ENCODE results near the gene IL21R.
"Not testable (repeated sequence)": the region's sequence is repeated elsewhere in the genome, so short reads cannot be mapped to it uniquely, and the experiment has no call there.

IL21R gene

DNA sequence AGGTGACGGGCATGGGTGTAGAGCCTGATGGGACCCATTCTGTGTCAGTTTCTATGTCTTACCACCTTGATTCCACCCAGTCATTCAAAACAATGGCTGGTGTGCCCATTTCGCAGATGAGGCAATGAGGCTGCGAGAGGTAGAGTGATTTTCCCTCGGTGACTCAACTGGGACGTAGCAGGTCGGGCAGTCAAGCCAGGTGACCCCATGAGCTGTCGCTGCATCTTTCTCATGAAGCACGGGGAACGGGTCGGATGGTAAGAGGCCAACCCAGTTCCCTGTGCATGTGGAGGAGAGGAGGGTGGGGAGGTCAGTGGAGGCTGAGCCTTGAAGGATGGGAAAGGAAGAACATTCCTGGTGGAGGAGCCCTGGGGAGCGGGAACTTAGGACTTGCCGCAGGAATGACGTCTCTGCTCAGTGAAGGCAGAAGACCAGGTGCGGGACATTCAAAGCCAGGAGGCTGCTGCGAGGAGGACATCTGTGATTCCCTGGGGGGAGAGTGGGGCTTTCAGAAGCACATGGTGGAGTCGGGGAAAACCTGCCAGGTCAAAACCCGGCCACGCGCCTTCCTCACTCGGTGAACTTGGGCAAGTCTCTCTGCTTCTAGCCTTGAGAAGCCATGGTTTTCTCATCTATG, 1.1 kb downstream of the IL21R start:
- DNase-seq (ENCODE audit: low read depth): no peak

DNA sequence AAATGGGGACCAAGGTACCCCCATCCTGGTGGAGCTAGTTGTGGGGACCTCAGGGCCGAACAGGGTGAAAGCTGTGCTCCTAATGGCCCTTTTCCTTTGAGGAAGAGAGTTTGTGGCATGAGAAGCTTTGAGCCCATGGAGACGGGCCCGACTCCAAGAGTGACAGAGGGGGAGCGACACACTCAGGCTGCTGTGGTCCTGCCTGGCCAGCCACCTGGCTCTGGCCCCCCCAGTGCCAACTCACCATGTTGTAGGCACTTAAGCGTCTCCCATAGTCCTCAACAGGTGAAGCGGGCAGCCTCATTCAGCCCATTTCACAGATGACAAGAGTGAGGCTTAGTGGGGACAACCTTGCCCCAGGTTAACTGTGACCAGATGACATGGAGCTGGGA, 1.6 kb downstream of the IL21R start:
- DNase-seq (ENCODE audit: low read depth): no peak

DNA sequence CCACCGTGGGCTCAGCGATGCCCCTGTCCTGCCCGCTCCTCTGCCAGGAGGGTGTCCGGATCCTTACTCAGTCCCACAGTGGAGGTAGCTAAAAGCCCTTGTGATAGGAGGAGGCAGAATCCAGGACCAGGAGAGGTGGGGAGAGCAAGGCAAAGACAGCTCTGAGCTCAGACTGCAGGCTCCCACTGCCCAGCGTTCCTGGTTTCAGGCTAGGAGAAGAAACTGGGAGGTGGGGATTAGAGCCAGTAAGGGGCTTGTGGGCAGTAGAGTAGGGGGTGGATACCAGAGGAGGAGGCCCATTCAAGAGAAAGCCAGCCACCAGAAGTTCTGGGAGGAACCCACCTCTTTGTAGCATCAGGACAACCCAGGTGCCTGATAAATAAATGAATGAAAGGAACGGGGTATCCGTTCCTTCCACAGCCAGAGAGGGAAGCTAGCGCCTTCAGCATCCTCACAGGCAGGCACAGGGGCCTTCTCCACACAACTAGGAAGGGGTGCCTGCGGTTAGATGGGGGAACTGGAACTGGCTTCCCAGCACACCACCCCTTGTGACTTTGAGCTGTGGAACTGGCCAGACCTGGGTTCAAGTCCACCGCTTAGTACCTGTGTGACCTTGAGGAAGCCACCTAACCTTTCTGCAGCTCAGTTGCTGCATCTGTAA, 2.3 kb downstream of the IL21R start:
- DNase-seq (ENCODE audit: low read depth): no peak

DNA sequence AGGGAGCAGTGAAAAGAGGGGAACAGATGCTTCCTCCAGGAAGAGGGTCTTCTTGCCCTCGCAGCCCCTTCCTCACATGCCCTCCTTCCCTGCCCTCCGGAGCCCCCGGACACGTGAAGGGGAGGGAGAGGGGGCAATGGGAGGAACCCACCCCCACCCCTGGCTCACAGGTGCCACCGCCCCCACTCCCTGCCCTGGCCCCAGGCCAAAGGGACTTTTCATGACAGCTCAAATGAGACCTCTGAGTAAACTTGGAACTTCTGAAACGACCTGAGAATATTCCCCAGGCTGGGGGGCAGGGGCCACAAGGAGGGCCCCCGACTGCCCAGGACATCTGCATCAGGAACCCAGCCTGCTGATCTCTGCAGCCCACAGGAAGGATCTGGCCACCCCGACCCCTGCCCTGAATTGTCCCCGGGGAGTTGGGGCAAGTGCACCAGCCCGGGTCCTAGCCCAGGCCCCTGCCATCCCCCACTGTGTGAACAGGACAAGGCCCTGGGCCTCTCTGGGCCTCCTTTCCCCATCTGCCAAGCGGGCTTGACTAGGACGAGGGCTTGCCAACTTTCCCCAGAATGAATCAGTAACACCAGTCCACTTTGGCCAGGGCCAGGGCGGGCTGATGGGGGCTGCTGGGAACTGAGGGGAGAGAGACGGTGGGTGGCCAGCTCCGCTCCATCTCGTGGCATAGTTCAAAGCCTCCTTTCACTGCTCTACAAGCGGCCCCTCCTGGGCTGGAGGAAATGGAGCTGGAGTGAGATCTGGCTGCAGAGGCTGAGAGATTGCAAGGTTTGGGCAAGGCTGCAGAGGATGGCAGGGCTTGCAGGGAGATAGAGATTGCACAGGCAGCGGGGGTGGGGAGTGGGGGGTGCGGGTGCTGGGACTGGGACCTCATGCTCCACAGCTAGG, 3.8 kb downstream of the IL21R start:
- DNase-seq (ENCODE audit: low read depth): no peak

DNA sequence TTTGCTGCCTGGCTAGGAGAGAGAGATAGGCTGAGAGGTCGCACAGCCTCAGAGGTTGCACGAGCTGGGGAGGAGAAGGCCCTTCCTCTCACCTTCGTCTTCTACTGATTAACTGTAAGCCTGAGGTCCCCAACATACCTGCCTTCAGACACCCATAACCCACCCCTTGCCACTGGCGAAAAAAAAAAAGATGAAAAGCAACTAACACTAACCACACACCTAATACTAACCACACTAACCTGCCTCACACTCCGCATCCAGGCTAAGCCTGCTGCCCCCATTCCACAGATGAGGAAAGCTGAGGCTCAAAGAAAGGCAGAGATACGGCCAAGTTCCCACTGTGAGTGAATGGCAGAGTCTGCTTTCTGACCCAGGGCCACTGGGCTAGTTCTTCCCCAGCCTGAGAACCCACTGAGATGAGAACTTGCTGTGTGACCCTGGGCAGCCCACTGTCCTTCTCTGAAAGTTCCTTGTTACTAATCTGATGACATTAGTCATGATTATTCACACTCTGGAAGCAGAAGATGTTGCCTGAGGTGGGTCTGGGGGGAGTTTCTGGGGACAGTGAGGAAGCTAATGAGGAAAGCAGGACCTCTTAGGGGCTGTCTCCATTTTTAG, 4.6 kb downstream of the IL21R start:
- no peak for DNase-seq (ENCODE audit: low read depth)

DNA sequence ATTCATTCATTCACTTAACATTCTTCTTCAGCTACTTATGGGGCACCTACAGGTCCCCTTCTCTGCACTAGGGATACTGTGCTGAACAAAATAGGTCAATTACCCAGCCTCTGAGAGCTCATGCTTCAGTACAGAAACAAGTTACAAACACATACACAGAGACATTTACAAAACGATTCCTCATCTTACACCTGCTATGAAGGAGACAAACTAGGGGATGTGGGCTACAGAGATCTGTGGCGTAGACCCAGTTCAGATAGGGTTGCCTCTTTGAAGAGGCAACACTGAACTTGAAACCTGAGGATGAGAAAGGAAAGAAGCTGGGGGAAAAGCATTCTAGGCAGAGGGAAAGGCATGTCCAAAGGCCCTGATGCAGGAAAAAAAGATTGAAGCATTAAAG, 5.2 kb downstream of the IL21R start:
- no peak for DNase-seq (ENCODE audit: low read depth)

DNA sequence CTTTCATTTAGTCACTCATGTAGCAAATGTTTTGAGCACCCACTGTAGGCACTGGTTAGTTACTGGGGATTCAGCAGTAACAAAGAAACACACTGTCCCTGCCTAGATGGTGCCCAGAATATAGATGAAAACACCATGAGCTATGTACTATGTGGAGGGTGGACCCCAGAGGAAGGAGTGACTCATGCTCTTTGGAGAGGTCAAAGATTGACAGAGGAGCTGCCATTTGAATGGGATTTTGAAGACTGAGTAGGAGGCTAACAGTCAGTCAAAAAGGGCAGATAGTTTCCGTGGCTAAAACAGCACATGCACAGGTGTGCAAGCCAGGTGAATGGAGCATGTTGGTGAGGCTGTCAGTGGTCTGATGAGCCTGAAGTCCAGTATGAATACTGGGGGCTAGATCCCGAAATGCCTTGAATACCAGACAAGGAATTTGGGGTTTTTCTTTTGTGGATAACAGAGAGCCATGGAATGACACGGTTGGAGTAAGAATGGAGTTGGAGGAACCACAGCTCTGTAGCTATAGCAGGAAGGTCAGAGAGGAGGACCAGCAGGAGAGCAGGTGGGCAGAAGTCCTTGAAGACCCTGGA, 6.1 kb downstream of the IL21R start:
- no peak for DNase-seq (ENCODE audit: low read depth)

DNA sequence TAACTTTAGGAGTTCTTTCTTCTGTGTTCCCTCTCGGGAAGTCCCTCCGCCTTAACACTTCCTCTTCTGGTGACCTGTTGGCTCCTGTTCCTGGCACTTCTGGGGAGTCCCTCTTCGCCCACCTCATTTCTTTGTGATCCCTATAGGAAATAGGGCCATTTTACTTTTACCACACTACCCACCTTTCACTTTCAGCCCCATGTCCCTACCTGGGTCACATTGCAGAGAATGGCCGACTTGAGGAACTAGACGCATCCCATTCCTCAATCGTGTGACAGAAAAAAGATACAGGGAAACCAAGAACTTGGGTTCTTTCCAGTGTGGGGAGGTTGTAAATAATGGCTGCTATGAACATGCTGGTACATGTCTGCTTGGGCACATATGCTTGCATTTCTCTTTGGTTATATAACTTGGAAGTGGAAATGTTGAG, 6.6 kb downstream of the IL21R start:
- DNase-seq (ENCODE audit: low read depth): no peak

DNA sequence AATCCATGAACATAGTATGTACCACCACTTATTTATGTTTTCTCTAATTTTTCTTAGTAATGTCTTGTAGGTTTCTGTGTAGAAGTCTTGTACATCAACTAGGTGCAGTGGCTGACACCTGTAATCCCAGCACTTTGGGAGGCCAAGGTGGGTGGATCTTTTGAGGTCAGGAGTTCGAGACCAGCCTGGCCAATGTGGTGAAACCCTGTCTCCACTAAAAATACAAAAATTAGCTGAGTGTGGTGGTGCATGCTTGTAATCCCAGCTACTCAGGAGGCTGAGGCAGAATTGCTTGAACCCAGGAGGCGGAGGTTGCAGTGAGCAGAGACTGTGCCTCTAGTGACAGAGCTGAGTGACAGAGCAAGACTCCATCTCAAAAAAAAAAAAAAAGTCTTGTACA, 8.0 kb downstream of the IL21R start:
- not testable (repeated sequence) for DNase-seq (ENCODE audit: low read depth)

DNA sequence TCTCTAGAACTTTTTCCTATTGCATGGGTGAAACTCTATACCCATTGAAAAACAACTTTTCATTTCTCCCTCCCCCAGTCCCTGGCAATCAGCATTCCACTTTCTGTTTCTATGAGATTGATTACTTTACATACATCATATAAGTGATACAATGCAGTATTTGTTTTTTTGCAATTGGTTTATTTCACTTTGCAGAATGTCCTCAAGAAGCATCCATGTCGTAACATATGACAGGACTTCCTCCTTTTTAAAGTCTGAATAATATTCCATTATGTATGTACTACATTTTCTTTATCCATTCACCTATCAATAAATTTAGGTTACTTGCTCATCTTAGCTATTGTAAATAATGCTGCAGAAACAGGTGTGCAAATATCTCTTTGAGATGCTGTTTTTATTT, 8.8 kb downstream of the IL21R start:
- no peak for DNase-seq (ENCODE audit: low read depth)

DNA sequence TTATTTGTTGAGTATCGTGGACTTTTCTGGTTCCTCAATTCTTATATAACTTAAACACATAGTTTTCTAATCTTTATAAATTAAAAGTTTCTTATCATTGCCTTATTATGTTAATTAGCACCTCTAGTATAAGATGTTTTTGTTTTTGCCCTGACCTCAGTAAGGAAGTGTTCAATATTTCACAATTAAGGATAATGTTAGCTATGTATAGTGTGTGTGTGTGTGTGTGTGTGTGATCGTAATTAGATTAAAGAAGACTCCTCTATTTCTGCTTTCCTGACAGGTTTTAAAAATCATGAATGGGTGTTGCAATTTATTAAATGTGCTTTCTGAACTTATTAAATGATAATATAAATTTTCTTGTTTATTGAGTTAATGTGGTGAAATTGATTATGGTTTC, 12.0 kb downstream of the IL21R start:
- no peak for DNase-seq (ENCODE audit: low read depth)

DNA sequence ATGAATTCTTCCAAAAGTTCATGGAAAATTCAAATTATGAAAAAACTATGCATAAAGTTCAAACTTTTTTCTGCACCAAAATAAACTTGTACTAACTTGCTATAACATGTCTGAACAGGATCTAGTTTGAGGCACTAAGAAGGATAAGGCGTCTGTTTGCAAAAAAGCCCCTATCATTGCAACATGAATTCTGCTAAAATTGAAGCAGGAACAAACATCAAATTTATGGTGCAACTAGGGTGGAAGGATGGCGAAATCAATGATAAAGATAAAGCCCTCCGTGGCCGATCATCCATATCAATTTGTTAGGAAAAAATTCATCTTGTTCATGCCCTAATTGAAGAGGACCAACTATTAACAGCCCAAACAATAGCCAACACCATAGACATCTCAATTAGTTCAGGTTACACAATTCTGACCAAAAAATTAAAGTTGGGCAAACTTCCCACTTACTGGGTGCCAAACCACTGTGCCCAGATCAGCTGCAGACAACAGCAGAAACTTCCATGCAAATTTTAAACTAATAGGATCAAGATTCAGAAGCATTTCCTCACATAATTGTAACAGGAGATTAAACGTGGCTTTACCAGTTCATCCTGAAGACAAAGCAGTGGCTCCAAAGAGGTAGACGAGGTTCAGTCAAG, 12.9 kb downstream of the IL21R start:
- no peak for DNase-seq (ENCODE audit: low read depth)

DNA sequence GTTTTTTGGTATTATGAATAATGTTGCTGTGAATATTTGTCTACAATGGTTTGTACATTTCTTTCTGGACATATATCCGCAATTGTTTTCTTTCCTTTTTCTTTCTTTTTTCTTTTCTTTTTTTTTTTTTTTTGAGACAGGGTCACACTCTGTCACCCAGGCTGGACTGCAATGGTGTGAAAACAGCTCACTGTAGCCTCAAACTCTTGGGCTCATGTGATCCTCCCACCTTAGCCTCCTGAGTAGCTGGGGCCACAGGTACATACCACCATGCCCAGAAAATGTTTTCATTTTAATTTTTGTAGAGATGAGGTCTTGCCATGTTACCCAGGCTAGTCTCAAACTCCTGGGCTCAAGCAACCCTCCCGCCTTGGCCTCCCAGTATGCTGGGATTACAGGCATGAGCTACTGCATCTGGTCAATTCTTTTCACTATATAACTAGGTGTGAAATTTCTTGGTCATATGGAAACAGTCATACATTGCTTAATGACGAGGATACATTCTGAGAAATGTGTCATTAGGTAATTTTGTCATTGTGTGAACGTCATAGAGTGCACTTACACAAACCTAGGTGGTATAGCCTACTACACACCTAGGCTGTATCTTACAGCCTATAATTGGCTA, 15.2 kb downstream of the IL21R start:
- DNase-seq (ENCODE audit: low read depth): no peak

DNA sequence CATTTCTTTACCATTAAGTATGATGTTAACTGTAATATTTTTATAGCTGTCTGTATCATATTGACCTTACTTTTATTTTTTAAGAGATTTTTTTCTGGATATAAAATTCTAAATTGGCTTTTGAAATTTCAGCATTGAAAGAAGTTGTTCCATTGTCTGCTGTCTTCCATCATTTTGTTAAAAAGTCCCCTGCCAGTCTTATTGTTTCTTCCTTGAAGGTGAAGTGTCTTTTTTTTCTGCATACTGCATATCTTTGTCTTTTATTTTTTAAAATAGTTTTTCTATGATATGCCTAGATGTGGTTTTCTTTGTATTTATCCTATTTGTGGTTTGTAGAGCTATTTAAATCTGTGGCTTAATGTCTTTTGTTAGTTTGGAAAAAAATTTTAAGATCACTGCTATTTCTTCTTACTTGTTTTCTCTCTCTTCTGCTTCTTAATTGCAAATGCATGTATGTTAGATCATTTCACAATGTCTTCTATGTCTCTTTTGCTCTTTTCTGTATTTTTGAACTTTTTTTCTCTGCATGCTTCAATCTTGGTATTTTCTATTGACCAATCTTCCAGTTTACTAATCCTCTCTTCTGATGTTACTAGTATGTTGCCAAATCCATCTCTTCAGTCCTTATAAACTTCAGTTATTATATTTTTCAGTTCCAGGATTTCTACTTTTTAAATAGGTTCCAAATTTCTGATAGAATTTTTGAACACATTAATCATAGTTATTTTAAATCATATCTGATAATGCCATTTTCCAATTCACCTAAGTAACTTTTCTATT, 20.2 kb downstream of the IL21R start:
- DNase-seq (ENCODE audit: low read depth): no peak

DNA sequence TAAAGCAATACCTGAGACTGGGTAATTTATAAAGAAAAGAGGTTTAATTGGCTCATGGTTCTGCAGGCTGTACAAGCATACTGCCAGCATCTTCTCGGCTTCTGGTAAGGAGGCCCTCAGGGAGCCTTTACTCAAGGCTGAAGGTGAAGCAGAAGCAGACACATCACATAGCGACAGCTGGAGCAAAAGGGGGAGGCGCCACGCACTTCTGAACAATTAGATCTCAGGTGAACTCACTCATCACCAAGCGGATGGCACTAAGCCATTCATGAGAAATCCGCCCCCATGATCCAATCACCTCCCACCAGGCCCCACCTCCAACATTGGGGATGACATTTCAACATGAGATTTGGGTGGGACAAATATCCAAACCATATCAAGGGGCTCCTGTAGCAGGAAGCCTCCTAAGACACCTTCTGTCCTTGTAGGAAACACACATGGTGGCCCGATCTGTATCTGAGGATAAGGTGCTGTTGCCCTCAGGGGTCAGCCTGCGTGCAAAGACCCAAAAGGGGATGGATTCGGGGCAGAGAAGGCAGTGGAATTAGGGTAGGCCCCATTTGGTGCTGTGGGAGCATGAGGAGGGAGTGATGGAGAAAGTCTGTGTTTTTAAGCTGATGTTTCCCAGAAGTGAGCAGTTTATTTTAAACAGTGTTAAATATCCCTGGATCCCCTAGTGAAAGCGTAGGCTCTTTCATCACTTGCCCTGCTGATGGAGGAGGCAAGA, 23.0 kb downstream of the IL21R start:
- no peak for DNase-seq (ENCODE audit: low read depth)

DNA sequence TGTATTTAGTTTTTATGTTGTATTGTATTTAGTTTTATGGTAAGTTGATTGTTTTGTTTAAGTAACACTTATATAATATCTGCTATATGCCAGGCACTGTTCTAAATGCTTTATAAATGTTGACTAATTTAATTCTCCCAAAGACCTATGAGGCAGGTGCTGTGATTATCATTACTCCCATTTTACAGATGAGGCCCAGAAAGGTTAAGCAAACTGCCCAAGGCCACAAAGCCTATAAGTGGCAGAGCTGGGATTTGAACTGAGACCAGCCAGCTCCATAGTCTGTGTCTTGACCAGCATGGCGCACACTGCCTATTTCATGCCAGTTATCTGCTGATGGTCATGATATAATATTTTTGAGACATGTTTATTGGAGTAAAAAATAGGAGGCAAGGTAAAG, 24.0 kb downstream of the IL21R start:
- DNase-seq (ENCODE audit: low read depth): no peak

DNA sequence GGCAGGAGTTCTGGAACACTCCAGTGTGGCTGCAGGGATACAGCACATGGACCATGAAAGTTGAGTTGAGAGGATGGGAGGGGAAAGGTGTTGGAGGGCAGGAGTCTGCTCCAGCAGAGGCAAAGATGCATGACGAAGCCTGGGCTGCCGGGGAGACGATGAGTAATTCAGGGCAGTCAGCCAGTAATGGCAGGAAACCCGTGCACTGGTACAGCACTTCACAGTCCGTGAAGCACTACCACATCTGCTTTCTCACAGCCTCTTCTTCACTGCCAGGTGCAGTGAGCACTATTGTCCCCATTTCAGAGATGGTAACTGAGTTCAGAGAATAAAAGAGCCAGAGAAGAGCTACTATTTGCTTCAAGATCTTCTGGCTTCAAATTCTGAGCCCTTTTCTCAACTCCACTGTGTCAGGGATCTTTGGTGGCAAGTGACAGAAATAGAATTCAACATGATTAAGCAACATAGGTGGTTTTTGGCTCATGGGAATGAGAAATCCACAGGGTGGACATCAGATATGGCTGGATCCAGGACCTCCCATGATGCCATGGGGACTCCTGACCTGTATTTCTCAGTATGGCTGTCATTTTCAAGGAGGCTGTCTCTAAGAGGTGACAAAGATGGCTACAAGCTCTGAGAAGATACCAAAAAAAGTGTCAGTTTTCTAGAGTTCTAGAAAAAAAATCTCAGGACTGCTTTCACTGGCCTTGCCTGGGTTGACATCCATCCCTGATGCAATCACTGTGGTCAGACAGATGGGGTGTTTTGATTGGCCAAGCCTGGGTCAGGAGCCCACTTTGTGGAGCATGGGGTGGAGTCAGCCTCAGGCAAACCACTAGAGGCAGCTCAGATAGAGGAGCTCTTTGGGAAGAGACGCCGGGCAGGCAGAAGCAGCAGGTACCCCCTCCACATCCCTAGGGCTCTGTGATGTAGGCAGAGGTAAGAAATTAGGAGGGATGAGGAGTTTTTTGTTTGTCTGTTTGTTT, 24.7 kb downstream of the IL21R start:
- DNase-seq (ENCODE audit: low read depth): peak; percentile 68

DNA sequence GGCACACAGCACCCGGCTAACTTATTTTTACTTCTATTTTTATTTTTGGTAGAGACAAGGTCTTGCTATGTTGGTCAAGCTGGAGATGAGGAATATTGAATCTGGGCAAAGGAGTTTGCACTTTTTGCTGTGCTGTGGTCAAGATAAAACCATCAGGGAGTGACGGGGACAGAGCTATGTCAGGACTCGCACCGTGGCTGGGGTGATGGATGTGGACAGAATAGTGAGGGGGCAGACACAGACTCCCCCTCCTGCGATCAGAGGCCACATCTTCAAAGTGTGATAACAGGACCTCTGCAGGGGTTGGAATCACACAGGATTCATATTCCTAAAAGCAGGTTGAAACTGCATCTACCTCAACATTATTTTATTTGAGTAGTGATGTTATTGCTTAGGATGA, 25.6 kb downstream of the IL21R start:
- DNase-seq (ENCODE audit: low read depth): no peak
